ENCODE measurements around the gene GINS3.

DNA sequence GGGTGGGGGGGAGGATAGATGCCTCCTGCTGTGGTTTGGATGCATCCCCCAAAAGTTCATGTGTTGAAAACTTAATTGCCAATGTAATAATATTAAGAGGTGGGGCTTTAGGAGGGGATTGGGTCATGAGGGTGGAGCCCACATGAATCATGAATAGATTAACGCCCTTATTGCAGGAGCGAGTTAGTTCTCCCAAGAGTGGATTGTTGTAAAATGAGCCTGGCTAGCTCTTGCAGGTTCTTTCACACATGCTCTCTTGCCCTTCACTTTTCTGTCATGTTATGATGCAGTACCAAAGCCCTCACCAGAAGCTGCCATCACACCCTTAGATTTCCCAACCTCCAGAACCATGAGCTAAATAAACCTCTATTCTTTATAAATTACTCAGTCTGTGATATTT is 52.0 kb downstream of the GINS3 start:
- TF ChIP-seq, protein P1, sequence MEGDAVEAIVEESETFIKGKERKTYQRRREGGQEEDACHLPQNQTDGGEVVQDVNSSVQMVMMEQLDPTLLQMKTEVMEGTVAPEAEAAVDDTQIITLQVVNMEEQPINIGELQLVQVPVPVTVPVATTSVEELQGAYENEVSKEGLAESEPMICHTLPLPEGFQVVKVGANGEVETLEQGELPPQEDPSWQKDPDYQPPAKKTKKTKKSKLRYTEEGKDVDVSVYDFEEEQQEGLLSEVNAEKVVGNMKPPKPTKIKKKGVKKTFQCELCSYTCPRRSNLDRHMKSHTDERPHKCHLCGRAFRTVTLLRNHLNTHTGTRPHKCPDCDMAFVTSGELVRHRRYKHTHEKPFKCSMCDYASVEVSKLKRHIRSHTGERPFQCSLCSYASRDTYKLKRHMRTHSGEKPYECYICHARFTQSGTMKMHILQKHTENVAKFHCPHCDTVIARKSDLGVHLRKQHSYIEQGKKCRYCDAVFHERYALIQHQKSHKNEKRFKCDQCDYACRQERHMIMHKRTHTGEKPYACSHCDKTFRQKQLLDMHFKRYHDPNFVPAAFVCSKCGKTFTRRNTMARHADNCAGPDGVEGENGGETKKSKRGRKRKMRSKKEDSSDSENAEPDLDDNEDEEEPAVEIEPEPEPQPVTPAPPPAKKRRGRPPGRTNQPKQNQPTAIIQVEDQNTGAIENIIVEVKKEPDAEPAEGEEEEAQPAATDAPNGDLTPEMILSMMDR (IDR thresholded peaks at IDR 0.05): no peak
- TF ChIP-seq POLR2AphosphoS5 (IDR thresholded peaks at IDR 0.05) (no peak), POLR2A (IDR thresholded peaks at IDR 0.05) (no peak)

All from stomach (tissue), 4 donors.